Naive B cell (primary cell): ENCODE results near the gene SLC22A6. TPM values are rescaled to one million over a fixed set of nuclear protein-coding genes. Genes with fewer than 3 reads are reported as not detected.

Source experiments
- ATAC-seq, 2 donors: fragments of 150-1000 bp; cut with Tn5 transposase; 2 replicates each; pipeline ENCODE4 v1.10.0; 2021; ENCODE audit warnings: low read depth in 2 of 2, mild to moderate bottlenecking in 2 of 2, moderate library complexity in 2 of 2
- DNase-seq: peaks from one replicate; pipeline ENCODE4 v3.0.0; 2022
- H3K27ac Mint-ChIP-seq, 6 donors: one replicate each; pipeline ENCODE4 v1.8.0; 2020 to 2022; ENCODE audit warnings: mild to moderate bottlenecking in 6 of 6, mixed read lengths in 6 of 6, moderate library complexity in 5 of 6, inconsistent platforms in 2 of 6
- H3K27me3 Mint-ChIP-seq, 3 donors: one replicate each; pipeline ENCODE4 v1.8.0; 2021 to 2022; ENCODE audit warnings: mixed read lengths in 3 of 3, mild to moderate bottlenecking in 1 of 3
- H3K36me3 Mint-ChIP-seq, 2 donors: one replicate each; pipeline ENCODE4 v1.8.0; 2020 to 2022; ENCODE audit warnings: mixed read lengths in 2 of 2, inconsistent platforms in 1 of 2, mild to moderate bottlenecking in 1 of 2
- H3K4me1 Mint-ChIP-seq, 3 donors: one replicate each; pipeline ENCODE4 v1.8.0; 2020 to 2022; ENCODE audit warnings: mixed read lengths in 3 of 3, inconsistent platforms in 1 of 3, mild to moderate bottlenecking in 1 of 3, moderate library complexity in 1 of 3
- H3K4me3 Mint-ChIP-seq, 8 donors: one replicate each; pipeline ENCODE4 v1.8.0; 2020 to 2022; ENCODE audit warnings: mild to moderate bottlenecking in 8 of 8, mixed read lengths in 8 of 8, moderate library complexity in 8 of 8, inconsistent platforms in 2 of 8
- H3K9me3 Mint-ChIP-seq, 7 donors: one replicate each; pipeline ENCODE4 v1.8.0; 2020 to 2022; ENCODE audit warnings: mixed read lengths in 7 of 7, mild to moderate bottlenecking in 5 of 7, inconsistent platforms in 2 of 7, moderate library complexity in 1 of 7
- polyA plus RNA-seq, 6 donors: library from polyadenylated mRNA; unstranded; fragments of 300-500 nt; fragmentation: Illumina TruSeq; gene quantifications; one replicate each; pipeline ENCODE4 v1.2.3, GENCODE V29; 2021; ENCODE audit warnings: low read depth in 6 of 6

The SLC22A6 gene
- polyA plus RNA-seq, 6 donors from 2014 or later, result not detected

- peaks cover 0 to 1% (median 0%) of the 10 kb centered on the region in 7 donors for H3K9me3 Mint-ChIP-seq
- ATAC-seq (no peak), DNase-seq (no peak)
- no peaks in the 10 kb centered on the region for H3K4me1 Mint-ChIP-seq
- H3K4me3 Mint-ChIP-seq, result no peak overlapping the region
- H3K27me3 Mint-ChIP-seq, result peaks cover 21 to 55% (median 52%) of the 10 kb centered on the region in 3 donors
- no peaks in the 10 kb centered on the region for H3K36me3 Mint-ChIP-seq
- peak overlapping the region in 1 of 6 donors; percentile 85 for H3K27ac Mint-ChIP-seq
Measured at GRCh38 chr11:63012430-63012829, 27.7 kb upstream of the SLC22A6 start.

GRCh38 chr11:63010934-63011439 lies 26.2 kb upstream of the SLC22A6 start:
- no peak for DNase-seq
- peaks cover 0 to 1% (median 0%) of the 10 kb centered on the region in 7 donors for H3K9me3 Mint-ChIP-seq
- H3K27ac Mint-ChIP-seq, result no peak overlapping the region
- H3K27me3 Mint-ChIP-seq, result peaks cover 21 to 52% (median 48%) of the 10 kb centered on the region in 3 donors
- H3K4me1 Mint-ChIP-seq, result no peaks in the 10 kb centered on the region
- H3K4me3 Mint-ChIP-seq, result no peak overlapping the region
- no peak for ATAC-seq
- H3K36me3 Mint-ChIP-seq, result no peaks in the 10 kb centered on the region

- H3K27ac Mint-ChIP-seq, result no peak overlapping the region
- no peak for DNase-seq
- peaks cover 0 to 1% (median 0%) of the 10 kb centered on the region in 7 donors for H3K9me3 Mint-ChIP-seq
- H3K4me3 Mint-ChIP-seq, result no peak overlapping the region
- H3K27me3 Mint-ChIP-seq, result peaks cover 10 to 34% (median 30%) of the 10 kb centered on the region in 3 donors
- H3K4me1 Mint-ChIP-seq, result no peaks in the 10 kb centered on the region
- no peaks in the 10 kb centered on the region for H3K36me3 Mint-ChIP-seq
- ATAC-seq, result no peak
Measured at GRCh38 chr11:63007920-63008319, 23.2 kb upstream of the SLC22A6 start.

- Mint-ChIP-seq H3K9me3 (no peaks in the 10 kb centered on the region), H3K4me1 (no peaks in the 10 kb centered on the region), H3K27me3 (peaks cover 3 to 36% (median 24%) of the 10 kb centered on the region in 3 donors), H3K36me3 (peaks cover 0 to 6% of the 10 kb centered on the region in 2 donors), H3K27ac (no peak overlapping the region), H3K4me3 (no peak overlapping the region)
- DNase-seq (no peak), ATAC-seq (no peak)
Measured at GRCh38 chr11:63001456-63001855, 16.7 kb upstream of the SLC22A6 start.

- Mint-ChIP-seq H3K27ac (no peak overlapping the region), H3K36me3 (peaks cover 0 to 6% of the 10 kb centered on the region in 2 donors), H3K4me1 (no peaks in the 10 kb centered on the region), H3K9me3 (no peaks in the 10 kb centered on the region), H3K4me3 (no peak overlapping the region), H3K27me3 (peaks cover 5 to 50% (median 36%) of the 10 kb centered on the region in 3 donors)
- DNase-seq (no peak), ATAC-seq (no peak)
Measured at GRCh38 chr11:62999649-63000048, 14.9 kb upstream of the SLC22A6 start.

GRCh38 chr11:62999156-62999555 lies 14.4 kb upstream of the SLC22A6 start:
- Mint-ChIP-seq H3K9me3 (no peaks in the 10 kb centered on the region), H3K27me3 (peaks cover 8 to 52% (median 41%) of the 10 kb centered on the region in 3 donors)

GRCh38 chr11:62996271-62996670 lies 11.5 kb upstream of the SLC22A6 start:
- peak overlapping the region in 1 of 6 donors; percentile 83 for H3K27ac Mint-ChIP-seq
- H3K4me3 Mint-ChIP-seq, result no peak overlapping the region
- H3K27me3 Mint-ChIP-seq, result peaks cover 15 to 63% (median 53%) of the 10 kb centered on the region in 3 donors
- peaks cover 0 to 4% of the 10 kb centered on the region in 2 donors for H3K36me3 Mint-ChIP-seq
- no peak for DNase-seq
- ATAC-seq, result no peak
- H3K9me3 Mint-ChIP-seq, result no peaks in the 10 kb centered on the region
- no peaks in the 10 kb centered on the region for H3K4me1 Mint-ChIP-seq

More at GRCh38 chr11:62999156-62999555, 14.4 kb upstream of the SLC22A6 start:
- Mint-ChIP-seq H3K4me3 (no peak overlapping the region), H3K4me1 (no peaks in the 10 kb centered on the region), H3K27ac (no peak overlapping the region), H3K36me3 (peaks cover 0 to 6% of the 10 kb centered on the region in 2 donors)
- DNase-seq (no peak), ATAC-seq (no peak)

GRCh38 chr11:62994775-62995174 lies 10.0 kb upstream of the SLC22A6 start:
- no peak for ATAC-seq
- Mint-ChIP-seq H3K27me3 (peaks cover 18 to 58% (median 56%) of the 10 kb centered on the region in 3 donors), H3K27ac (peak overlapping the region in 1 of 6 donors; percentile 64), H3K9me3 (no peaks in the 10 kb centered on the region), H3K36me3 (no peaks in the 10 kb centered on the region), H3K4me1 (no peaks in the 10 kb centered on the region), H3K4me3 (no peak overlapping the region)
- DNase-seq, result no peak

- Mint-ChIP-seq H3K36me3 (no peaks in the 10 kb centered on the region), H3K27me3 (peaks cover 8 to 43% (median 27%) of the 10 kb centered on the region in 3 donors), H3K4me1 (no peaks in the 10 kb centered on the region), H3K9me3 (no peaks in the 10 kb centered on the region), H3K27ac (no peak overlapping the region), H3K4me3 (no peak overlapping the region)
- DNase-seq, result no peak
- no peak for ATAC-seq
Measured at GRCh38 chr11:62988276-62988675, 3.5 kb upstream of the SLC22A6 start.

- Mint-ChIP-seq H3K27ac (no peak overlapping the region), H3K4me3 (peak overlapping the region in 1 of 8 donors; percentile 8), H3K27me3 (peaks cover 3 to 31% (median 15%) of the 10 kb centered on the region in 3 donors), H3K4me1 (no peaks in the 10 kb centered on the region), H3K36me3 (no peaks in the 10 kb centered on the region), H3K9me3 (no peaks in the 10 kb centered on the region)
- DNase-seq (no peak), ATAC-seq (no peak)
Measured at GRCh38 chr11:62985041-62985750, 429 bp upstream of the SLC22A6 start.

GRCh38 chr11:62983536-62984199 lies 1.1 kb downstream of the SLC22A6 start:
- no peak overlapping the region for H3K4me3 Mint-ChIP-seq
- ATAC-seq (no peak), DNase-seq (no peak)
- no peaks in the 10 kb centered on the region for H3K4me1 Mint-ChIP-seq
- peaks cover 10 to 46% (median 24%) of the 10 kb centered on the region in 3 donors for H3K27me3 Mint-ChIP-seq
- no peak overlapping the region for H3K27ac Mint-ChIP-seq
- H3K9me3 Mint-ChIP-seq, result no peaks in the 10 kb centered on the region
- no peaks in the 10 kb centered on the region for H3K36me3 Mint-ChIP-seq

GRCh38 chr11:62981743-62982142 lies 3.0 kb downstream of the SLC22A6 start:
- Mint-ChIP-seq H3K4me3 (no peak overlapping the region), H3K27ac (no peak overlapping the region), H3K4me1 (no peaks in the 10 kb centered on the region), H3K9me3 (no peaks in the 10 kb centered on the region), H3K36me3 (no peaks in the 10 kb centered on the region), H3K27me3 (peaks cover 10 to 37% (median 11%) of the 10 kb centered on the region in 3 donors)
- ATAC-seq, result no peak
- no peak for DNase-seq

GRCh38 chr11:62980133-62980760 lies 4.5 kb downstream of the SLC22A6 start:
- ATAC-seq, result no peak
- Mint-ChIP-seq H3K4me1 (no peaks in the 10 kb centered on the region), H3K36me3 (no peaks in the 10 kb centered on the region), H3K9me3 (no peaks in the 10 kb centered on the region), H3K4me3 (no peak overlapping the region), H3K27ac (no peak overlapping the region), H3K27me3 (peaks cover 10 to 37% (median 11%) of the 10 kb centered on the region in 3 donors)
- no peak for DNase-seq
